H1 (cell line): ENCODE measurements around the gene GPR157. TPM values are rescaled to one million over a fixed set of nuclear protein-coding genes. Genes with fewer than 3 reads are reported as not detected.

Source experiments
- CTCF ChIA-PET: fragments of 300-600 bp; sonication (Branson Sonifier 250); formaldehyde crosslinking; loops from one replicate; lab custom pipeline; 2021; ENCODE audit not compliant: partially characterized antibody; lab: Charles Lee
- POLR2A ChIA-PET: fragments of 300-600 bp; sonication (Branson Sonifier 250); formaldehyde crosslinking; loops from one replicate; lab custom pipeline; 2021; ENCODE audit warnings: inconsistent platforms; ENCODE audit not compliant: partially characterized antibody; lab: Charles Lee
- DNase-seq, 2 experiments: peaks; one replicate each; pipeline versions ENCODE4 v3.0.0 to v3.0.0-alpha.2; 2010 to 2022; ENCODE audit warnings: low spot score in 2 of 2, low read depth in 1 of 2, mixed read lengths in 1 of 2
- FAIRE-seq: peaks from 2 replicates; lab custom pipeline; 2011; peaks lifted over from hg19 to GRCh38; lab: Jason Lieb, UNC
- H2AFZ ChIP-seq: 2 replicates; pipeline ENCODE4 v1.8.1; 2012; ENCODE audit warnings: low read length, inconsistent platforms
- H2AK5ac ChIP-seq: 2 replicates; pipeline ENCODE4 v1.6.1; 2013; ENCODE audit warnings: low read depth, low read length
- H2BK120ac ChIP-seq: replicated peaks from 2 replicates; pipeline ENCODE3; 2013; ENCODE audit warnings: low read depth, low read length, inconsistent platforms
- H2BK12ac ChIP-seq: 2 replicates; pipeline ENCODE4 v1.6.1; 2013; ENCODE audit warnings: low read depth, low read length
- H2BK15ac ChIP-seq: 2 replicates; pipeline ENCODE4 v1.6.1; 2013; ENCODE audit warnings: low read length
- H2BK20ac ChIP-seq: 2 replicates; pipeline ENCODE4 v1.6.1; 2013; ENCODE audit warnings: low read length
- H2BK5ac ChIP-seq: 2 replicates; pipeline ENCODE4 v1.6.1; 2013; ENCODE audit warnings: low read depth, low read length
- H3K14ac ChIP-seq: 2 replicates; pipeline ENCODE4 v1.6.1; 2013; ENCODE audit warnings: inconsistent platforms; ENCODE audit not compliant: insufficient read length
- H3K18ac ChIP-seq: 2 replicates; pipeline ENCODE4 v1.6.1; 2013; ENCODE audit warnings: low read length; ENCODE audit errors: extremely low read depth
- H3K23ac ChIP-seq: 2 replicates; pipeline ENCODE4 v1.6.1; 2013; ENCODE audit warnings: inconsistent platforms; ENCODE audit not compliant: insufficient read length
- H3K23me2 ChIP-seq: 2 replicates; pipeline ENCODE4 v1.6.1; 2013; ENCODE audit warnings: low read depth, low read length
- H3K27ac ChIP-seq: 2 replicates; pipeline ENCODE4 v1.6.1; 2011; ENCODE audit warnings: low read depth, low read length, inconsistent platforms
- H3K27me3 ChIP-seq, 4 experiments: replicated peaks in 1 of 4; 1 replicate in 1 of 4; 2 replicates in 3 of 4; pipeline versions ENCODE4 v1.6.1 to v1.8.1; 2011 to 2013; ENCODE audit warnings: low read length in 3 of 4, mild to moderate bottlenecking in 3 of 4, inconsistent platforms in 2 of 4, mixed read lengths in 2 of 4, moderate library complexity in 1 of 4; ENCODE audit not compliant: control insufficient read depth in 3 of 4, insufficient read depth in 3 of 4; ENCODE audit errors: extremely low read depth in 1 of 4
- H3K36me3 ChIP-seq, 4 experiments: 2 replicates each; pipeline versions ENCODE4 v1.6.1 to v1.8.1; 2011 to 2013; ENCODE audit warnings: mild to moderate bottlenecking in 4 of 4, low read length in 3 of 4, moderate library complexity in 2 of 4, control low read depth in 1 of 4, inconsistent platforms in 1 of 4; ENCODE audit not compliant: insufficient read depth in 4 of 4, control insufficient read depth in 2 of 4
- H3K4ac ChIP-seq: replicated peaks from 2 replicates; pipeline ENCODE3; 2013; ENCODE audit warnings: low read length, low read depth, mixed read lengths, inconsistent platforms; ENCODE audit not compliant: insufficient read length
- H3K4me1 ChIP-seq, 4 experiments: replicated peaks in 1 of 4; 1 replicate in 1 of 4; 2 replicates in 3 of 4; pipeline versions ENCODE4 v1.6.1 to v1.8.1; 2011 to 2013; ENCODE audit warnings: low read length in 3 of 4, inconsistent platforms in 2 of 4, mixed read lengths in 1 of 4; ENCODE audit not compliant: insufficient read depth in 4 of 4, control insufficient read depth in 3 of 4
- H3K4me2 ChIP-seq, 2 experiments: 2 replicates each; pipeline versions ENCODE4 v1.6.1 to v1.8.1; 2011 to 2013; ENCODE audit warnings: low read depth in 2 of 2, low read length in 2 of 2, control low read depth in 1 of 2, inconsistent platforms in 1 of 2, mild to moderate bottlenecking in 1 of 2; ENCODE audit not compliant: insufficient read depth in 1 of 2
- H3K4me3 ChIP-seq, 4 experiments: fragments of 200-600, 300-600 bp in 1 of 4; sonication (generic), shearing (Covaris generic), sonication (Bioruptor Twin) in 1 of 4; 2 replicates each; pipeline versions ENCODE4 v1.5.1 to v1.8.1; 2011 to 2016; ENCODE audit warnings: low read length in 4 of 4, low read depth in 3 of 4, control low read depth in 2 of 4, inconsistent platforms in 2 of 4, mild to moderate bottlenecking in 2 of 4, mixed read lengths in 1 of 4, moderate library complexity in 1 of 4; ENCODE audit not compliant: insufficient read depth in 2 of 4; ENCODE audit errors: extremely low read depth in 1 of 4
- H3K56ac ChIP-seq: replicated peaks from 2 replicates; pipeline ENCODE3; 2013; ENCODE audit warnings: low read depth, mild to moderate bottlenecking, mixed read lengths, low read length, inconsistent platforms; ENCODE audit not compliant: insufficient read length
- H3K79me1 ChIP-seq: 2 replicates; pipeline ENCODE4 v1.6.1; 2013; ENCODE audit warnings: low read depth, low read length, control low read depth
- H3K79me2 ChIP-seq, 2 experiments: 2 replicates each; pipeline versions ENCODE4 v1.6.1 to v1.8.1; 2012 to 2013; ENCODE audit warnings: low read length in 2 of 2, mild to moderate bottlenecking in 2 of 2, inconsistent platforms in 1 of 2; ENCODE audit not compliant: insufficient read depth in 2 of 2, control insufficient read depth in 1 of 2
- H3K9ac ChIP-seq, 4 experiments: replicated peaks in 1 of 4; 1 replicate in 1 of 4; 2 replicates in 3 of 4; pipeline versions ENCODE4 v1.6.1 to v1.8.1; 2011 to 2013; ENCODE audit warnings: low read depth in 3 of 4, low read length in 3 of 4, control low read depth in 2 of 4, mild to moderate bottlenecking in 2 of 4, moderate library complexity in 2 of 4, inconsistent platforms in 1 of 4; ENCODE audit errors: extremely low read depth in 1 of 4
- H3K9me3 ChIP-seq, 2 experiments: 2 replicates each; pipeline versions ENCODE4 v1.6.1 to v1.8.1; 2012 to 2013; ENCODE audit warnings: mild to moderate bottlenecking in 2 of 2, moderate library complexity in 2 of 2, control low read depth in 1 of 2, inconsistent platforms in 1 of 2, low read depth in 1 of 2, low read length in 1 of 2, mixed read lengths in 1 of 2; ENCODE audit not compliant: insufficient read depth in 2 of 2
- H4K20me1 ChIP-seq, 2 experiments: replicated peaks in 1 of 2; 2 replicates each; pipeline versions ENCODE3 to v1.8.1; 2011 to 2013; ENCODE audit warnings: inconsistent platforms in 2 of 2, low read length in 2 of 2, mild to moderate bottlenecking in 1 of 2; ENCODE audit not compliant: insufficient read depth in 2 of 2, control insufficient read depth in 1 of 2
- H4K5ac ChIP-seq: 2 replicates; pipeline ENCODE4 v1.6.1; 2013; ENCODE audit warnings: low read length, low read depth, mixed read lengths, inconsistent platforms; ENCODE audit not compliant: insufficient read length
- H4K8ac ChIP-seq: 2 replicates; pipeline ENCODE4 v1.8.0; 2013; ENCODE audit warnings: mild to moderate bottlenecking, moderate library complexity, low read length, inconsistent platforms; ENCODE audit not compliant: insufficient read depth; ENCODE audit errors: extremely low read depth
- H4K91ac ChIP-seq: replicated peaks from 2 replicates; pipeline ENCODE3; 2013; ENCODE audit warnings: low read length, mixed read lengths, inconsistent platforms; ENCODE audit not compliant: insufficient read length
- ATF2 ChIP-seq: IDR thresholded peaks from 2 replicates; pipeline ENCODE4 v1.6.1; 2012; ENCODE audit warnings: low read length, inconsistent platforms
- CBX5 ChIP-seq: fragments of 300-800, 300-1000 bp; sonication (generic); IDR thresholded peaks from 2 replicates; pipeline ENCODE4 v1.7.1; 2016; ENCODE audit warnings: antibody characterized with exemption, low read length, low read depth
- CHD1 ChIP-seq: IDR thresholded peaks from 2 replicates; pipeline ENCODE4 v1.6.1; 2012; ENCODE audit warnings: low read depth, low read length, improper control_type of control experiment
- HDAC2 ChIP-seq, 2 experiments: fragments of 300-600 bp in 1 of 2; sonication (generic) in 1 of 2; IDR thresholded peaks; 2 replicates each; pipeline ENCODE4 v1.6.1; 2011 to 2012; ENCODE audit warnings: low read depth in 2 of 2, low read length in 2 of 2, mild to moderate bottlenecking in 2 of 2, moderate library complexity in 2 of 2, borderline replicate concordance in 1 of 2, inconsistent platforms in 1 of 2
- MAFK ChIP-seq: IDR thresholded peaks from 2 replicates; pipeline ENCODE4 v1.6.1; 2012; ENCODE audit warnings: low read depth, mild to moderate bottlenecking, improper control_type of control experiment, low read length
- POLR2AphosphoS5 ChIP-seq: IDR thresholded peaks from 2 replicates; pipeline ENCODE4 v1.6.1; 2011; ENCODE audit warnings: low read depth, low read length
- RNF2 ChIP-seq: fragments of 200-900, 300-1000 bp; sonication (generic); IDR thresholded peaks from 2 replicates; pipeline ENCODE4 v1.7.1; 2016; ENCODE audit warnings: borderline replicate concordance, low read depth, mild to moderate bottlenecking, antibody characterized with exemption, low read length; ENCODE audit not compliant: poor library complexity, severe bottlenecking; ENCODE audit errors: missing control alignments
- SUZ12 ChIP-seq: fragments of 200-600 bp; sonication (generic); IDR thresholded peaks from 2 replicates; pipeline ENCODE4 v1.6.1; 2012; ENCODE audit warnings: mild to moderate bottlenecking, inconsistent platforms, low read length, moderate library complexity, mixed read lengths
- TCF12 ChIP-seq: IDR thresholded peaks from 2 replicates; pipeline ENCODE4 v1.6.1; 2011; ENCODE audit warnings: low read depth, mild to moderate bottlenecking, low read length
- WGBS, 2 experiments: shearing (Covaris generic) in 1 of 2; methylation state at CpG; one replicate each; pipeline versions ENCODE4 v1.1.6 to v1.1.7; 2013 to 2015; ENCODE audit warnings: low lambda C conversion rate in 2 of 2, mixed read lengths in 2 of 2, inconsistent platforms in 1 of 2, low coverage in 1 of 2, missing lambda C conversion rate in 1 of 2; ENCODE audit not compliant: insufficient replicate concordance in 2 of 2, insufficient coverage in 1 of 2, insufficient read length in 1 of 2; ENCODE audit errors: extremely low coverage in 1 of 2, missing lambda C conversion rate in 1 of 2; 5-methylcytosine and 5-hydroxymethylcytosine counted together
- polyA plus RNA-seq, 7 experiments: library from polyadenylated mRNA; depleted of rRNA in 3 of 7; stranded (reverse) in 5 of 7; unstranded in 2 of 7; fragments of >200 nt in 5 of 7; fragments of 200-250 nt in 2 of 7; gene quantifications; 1 replicate in 5 of 7; 2 replicates in 1 of 7; 4 replicates in 1 of 7; pipeline versions ENCODE4 v1.2.1 to v1.2.3, GENCODE V29; 2011 to 2013; ENCODE audit warnings: missing spikeins in 2 of 7, mixed read lengths in 2 of 7
- total RNA-seq: library from RNA; stranded (reverse); fragmentation: NEBNext Ultra II Directional; extraction: Animal tissue kit (Norgen Biotek cat#: 25700); gene quantifications from 2 replicates; pipeline ENCODE4 v1.2.1, GENCODE V29; 2021

Gene GPR157
- total and polyA plus RNA-seq, 2 of the 8 experiments (the other 6 are each of a cell fraction or from before 2014, with no cell fraction given), result 1.0 to 11.0 TPM

GRCh38 chr1:9097947-9098705 lies 30.8 kb downstream of the GPR157 start:
- no peak overlapping the region for H3K14ac ChIP-seq
- DNase-seq, result no peak
- no peak overlapping the region for H4K8ac ChIP-seq
- no peak overlapping the region for H3K9ac ChIP-seq
- no peaks in the 10 kb centered on the region for H3K36me3 ChIP-seq
- peaks cover 0 to 2% (median 0%) of the 10 kb centered on the region in 4 experiments; a peak in 2 of 7 replicates for H3K4me1 ChIP-seq
- 0 out of 2 replicates have a peak overlapping the region, but pooled peaks have one; percentile 16 for H2AK5ac ChIP-seq
- H4K5ac ChIP-seq, result no peak overlapping the region
- no peak for FAIRE-seq
- H4K20me1 ChIP-seq, result no peaks in the 10 kb centered on the region
- CTCF ChIA-PET, result interaction anchor here (1.5 to 13.9 kb wide), 4 partner anchors 13 to 135 kb away, joined by 4 to 156 read pairs (median 8); no protein-coding TSS in a partner anchor
- no peak overlapping the region for H4K91ac ChIP-seq
- POLR2A ChIA-PET, result interaction anchor here (0.9 to 1.4 kb wide), 3 partner anchors 13 to 220 kb away, joined by 3 to 6 read pairs (median 3); partner anchors contain the start of gene ENO1
- no peak overlapping the region for H2AFZ ChIP-seq
- no peaks in the 10 kb centered on the region for H3K79me2 ChIP-seq
- no peak overlapping the region for H2BK12ac ChIP-seq
- no peaks in the 10 kb centered on the region for H3K27me3 ChIP-seq
- WGBS, 2 experiments, result 90% methylated on average over 13 of the region's 13 CpGs; no CpG with 5 or more reads in 1 of the 2 experiments
- no peak overlapping the region for H3K4me2 ChIP-seq
- no peak overlapping the region for H3K56ac ChIP-seq
- H3K79me1 ChIP-seq, result no peaks in the 10 kb centered on the region
- no peak overlapping the region for H2BK15ac ChIP-seq
- H3K27ac ChIP-seq, result no peak overlapping the region
- H3K18ac ChIP-seq, result no peak overlapping the region
- H3K23me2 ChIP-seq, result no peaks in the 10 kb centered on the region
- no peak overlapping the region for H2BK120ac ChIP-seq
- no peak overlapping the region for H2BK20ac ChIP-seq
- peaks cover 12 to 18% of the 10 kb centered on the region in 2 experiments for H3K9me3 ChIP-seq
- no peak overlapping the region for H2BK5ac ChIP-seq
- no peak overlapping the region for H3K4me3 ChIP-seq
- H3K23ac ChIP-seq, result no peak overlapping the region
- H3K4ac ChIP-seq, result no peak overlapping the region
- TF ChIP-seq ATF2 (no peak), CHD1 (no peak), POLR2AphosphoS5 (no peak), TCF12 (no peak), CBX5 (no peak), RNF2 (no peak), SUZ12 (no peak), MAFK (no peak), HDAC2 (IDR thresholded peaks at IDR 0.05; ENCODE audit: borderline replicate concordance in 1 of 2, low read depth in 2 of 2, low read length in 2 of 2) (no peak)
